Measurements from ENCODE around the gene PSME1. TPM values are rescaled to one million over a fixed set of nuclear protein-coding genes. Genes with fewer than 3 reads are reported as not detected.

PSME1 gene
- total and polyA plus RNA-seq, 10 of the 15 experiments (the other 5 are each of a cell fraction or from before 2014, with no cell fraction given), result 250 to 1,378 (median 412) TPM

DNA sequence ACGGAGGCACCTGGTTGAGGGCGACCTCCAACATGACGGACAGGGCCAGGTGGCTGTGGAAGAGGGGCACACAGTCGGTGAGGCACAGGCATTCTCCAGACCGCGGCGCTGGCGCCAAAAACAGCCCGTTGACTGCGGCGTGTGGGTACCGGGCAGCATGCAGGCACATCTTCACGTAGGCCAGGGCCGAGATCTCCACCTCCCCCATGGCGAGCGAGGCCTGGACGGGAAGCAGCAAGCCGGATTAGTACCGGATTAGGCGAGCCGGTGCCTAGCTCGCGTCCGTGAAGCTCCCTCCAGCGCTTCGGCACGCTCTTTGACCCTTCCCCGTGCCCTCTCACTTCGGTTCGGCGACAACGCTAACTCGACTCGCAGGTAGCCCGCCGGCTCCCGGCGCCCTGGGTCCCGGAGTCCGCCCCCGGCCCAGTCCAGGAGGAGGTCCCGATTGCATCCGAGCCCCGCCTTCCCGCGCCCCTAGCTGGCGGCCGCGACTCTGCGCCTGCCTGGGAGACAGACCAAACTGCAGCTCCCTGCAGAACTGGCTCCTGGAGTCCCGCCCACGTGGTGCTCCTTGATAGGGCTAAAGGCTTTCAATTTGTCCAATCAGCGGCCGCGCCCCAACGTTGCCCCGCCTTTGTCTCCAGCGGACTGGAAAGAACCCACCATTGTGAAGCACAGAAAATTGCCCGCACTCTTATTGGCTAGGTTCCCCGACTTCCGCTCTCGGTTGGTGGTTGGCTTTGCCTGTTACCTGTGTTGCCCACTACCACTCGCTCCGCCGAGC lies 5.3 kb downstream of the PSME1 start, which contains the start of gene EMC9 (continued):
- TF ChIP-seq, protein P1, sequence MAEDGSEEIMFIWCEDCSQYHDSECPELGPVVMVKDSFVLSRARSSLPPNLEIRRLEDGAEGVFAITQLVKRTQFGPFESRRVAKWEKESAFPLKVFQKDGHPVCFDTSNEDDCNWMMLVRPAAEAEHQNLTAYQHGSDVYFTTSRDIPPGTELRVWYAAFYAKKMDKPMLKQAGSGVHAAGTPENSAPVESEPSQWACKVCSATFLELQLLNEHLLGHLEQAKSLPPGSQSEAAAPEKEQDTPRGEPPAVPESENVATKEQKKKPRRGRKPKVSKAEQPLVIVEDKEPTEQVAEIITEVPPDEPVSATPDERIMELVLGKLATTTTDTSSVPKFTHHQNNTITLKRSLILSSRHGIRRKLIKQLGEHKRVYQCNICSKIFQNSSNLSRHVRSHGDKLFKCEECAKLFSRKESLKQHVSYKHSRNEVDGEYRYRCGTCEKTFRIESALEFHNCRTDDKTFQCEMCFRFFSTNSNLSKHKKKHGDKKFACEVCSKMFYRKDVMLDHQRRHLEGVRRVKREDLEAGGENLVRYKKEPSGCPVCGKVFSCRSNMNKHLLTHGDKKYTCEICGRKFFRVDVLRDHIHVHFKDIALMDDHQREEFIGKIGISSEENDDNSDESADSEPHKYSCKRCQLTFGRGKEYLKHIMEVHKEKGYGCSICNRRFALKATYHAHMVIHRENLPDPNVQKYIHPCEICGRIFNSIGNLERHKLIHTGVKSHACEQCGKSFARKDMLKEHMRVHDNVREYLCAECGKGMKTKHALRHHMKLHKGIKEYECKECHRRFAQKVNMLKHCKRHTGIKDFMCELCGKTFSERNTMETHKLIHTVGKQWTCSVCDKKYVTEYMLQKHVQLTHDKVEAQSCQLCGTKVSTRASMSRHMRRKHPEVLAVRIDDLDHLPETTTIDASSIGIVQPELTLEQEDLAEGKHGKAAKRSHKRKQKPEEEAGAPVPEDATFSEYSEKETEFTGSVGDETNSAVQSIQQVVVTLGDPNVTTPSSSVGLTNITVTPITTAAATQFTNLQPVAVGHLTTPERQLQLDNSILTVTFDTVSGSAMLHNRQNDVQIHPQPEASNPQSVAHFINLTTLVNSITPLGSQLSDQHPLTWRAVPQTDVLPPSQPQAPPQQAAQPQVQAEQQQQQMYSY (CRISPR knock-in tag; IDR thresholded peaks at IDR 0.05), result no peak
- peak; percentile 58; the same call in 1 of the 2 replicates for TF ChIP-seq SMAD5 (IDR thresholded peaks at IDR 0.05; ENCODE audit: low read depth)
- TF ChIP-seq BCL11A (IDR thresholded peaks at IDR 0.05; ENCODE audit: low read depth, low read length), result no peak
- TF ChIP-seq ZBTB4 (CRISPR knock-in tag; IDR thresholded peaks at IDR 0.05), result no peak
- TF ChIP-seq MTA2 (IDR thresholded peaks at IDR 0.05; ENCODE audit: low read depth), result 0 out of 2 replicates have a peak, but pooled peaks have one; percentile 29
- TF ChIP-seq IRF4 (IDR thresholded peaks at IDR 0.05; ENCODE audit: low read depth, low read length), result no peak
- no peak for TF ChIP-seq CEBPB (IDR thresholded peaks at IDR 0.05; ENCODE audit: borderline replicate concordance in 1 of 2, low read depth in 2 of 2, low read length in 2 of 2)
- TF ChIP-seq NFIC (IDR thresholded peaks at IDR 0.05; ENCODE audit: low read depth, low read length), result no peak
- TF ChIP-seq TBL1XR1 (IDR thresholded peaks at IDR 0.05; ENCODE audit: low read depth, low read length), result no peak
- TF ChIP-seq YBX1 (IDR thresholded peaks at IDR 0.05), result no peak
- TF ChIP-seq ZNF207 (IDR thresholded peaks at IDR 0.05; ENCODE audit: borderline replicate concordance), result no peak
- TF ChIP-seq POLR2AphosphoS5 (IDR thresholded peaks at IDR 0.05; ENCODE audit: low read length), result peak; percentile 90
- TF ChIP-seq ZNF217 (IDR thresholded peaks at IDR 0.05), result no peak
- TF ChIP-seq, protein P2, sequence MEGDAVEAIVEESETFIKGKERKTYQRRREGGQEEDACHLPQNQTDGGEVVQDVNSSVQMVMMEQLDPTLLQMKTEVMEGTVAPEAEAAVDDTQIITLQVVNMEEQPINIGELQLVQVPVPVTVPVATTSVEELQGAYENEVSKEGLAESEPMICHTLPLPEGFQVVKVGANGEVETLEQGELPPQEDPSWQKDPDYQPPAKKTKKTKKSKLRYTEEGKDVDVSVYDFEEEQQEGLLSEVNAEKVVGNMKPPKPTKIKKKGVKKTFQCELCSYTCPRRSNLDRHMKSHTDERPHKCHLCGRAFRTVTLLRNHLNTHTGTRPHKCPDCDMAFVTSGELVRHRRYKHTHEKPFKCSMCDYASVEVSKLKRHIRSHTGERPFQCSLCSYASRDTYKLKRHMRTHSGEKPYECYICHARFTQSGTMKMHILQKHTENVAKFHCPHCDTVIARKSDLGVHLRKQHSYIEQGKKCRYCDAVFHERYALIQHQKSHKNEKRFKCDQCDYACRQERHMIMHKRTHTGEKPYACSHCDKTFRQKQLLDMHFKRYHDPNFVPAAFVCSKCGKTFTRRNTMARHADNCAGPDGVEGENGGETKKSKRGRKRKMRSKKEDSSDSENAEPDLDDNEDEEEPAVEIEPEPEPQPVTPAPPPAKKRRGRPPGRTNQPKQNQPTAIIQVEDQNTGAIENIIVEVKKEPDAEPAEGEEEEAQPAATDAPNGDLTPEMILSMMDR (IDR thresholded peaks at IDR 0.05 in 2 of 3, conservative IDR thresholded peaks at IDR 0.05 in 1 of 3; ENCODE audit: control insufficient read depth in 2 of 3, extremely low read depth in 1 of 3, insufficient read depth in 1 of 3, low read depth in 3 of 3, low read length in 3 of 3), result peak in 2 of 3 experiments; percentile 27 to 35; a peak in 4 of 6 replicates
- TF ChIP-seq RAD21 (IDR thresholded peaks at IDR 0.05; ENCODE audit: insufficient read depth, low read depth, low read length), result no peak
- no peak for TF ChIP-seq SIX5 (IDR thresholded peaks at IDR 0.05; ENCODE audit: low read depth, low read length, severe bottlenecking)
- peak; percentile 88 for TF ChIP-seq RFX5 (IDR thresholded peaks at IDR 0.05; ENCODE audit: low read depth, low read length)
- no peak for TF ChIP-seq CHD1 (IDR thresholded peaks at IDR 0.05; ENCODE audit: low read depth, low read length)
- no peak for TF ChIP-seq ZBED1 (IDR thresholded peaks at IDR 0.05; ENCODE audit: borderline replicate concordance)
- TF ChIP-seq ATF3 (IDR thresholded peaks at IDR 0.05; ENCODE audit: borderline replicate concordance, extremely low read depth, low read depth, low read length), result no peak
- no peak for TF ChIP-seq ZZZ3 (IDR thresholded peaks at IDR 0.05; ENCODE audit: control insufficient read depth, insufficient read length, low read depth)
- no peak for TF ChIP-seq EED (IDR thresholded peaks at IDR 0.05; ENCODE audit: low read depth)
